Neuronal stem cell (in vitro differentiated cells): ENCODE results near the gene MAPKBP1.

ENCODE experiments used
- DNase-seq: peaks from one replicate; pipeline ENCODE4 v3.0.0-alpha.2; 2013; ENCODE audit warnings: low spot score
- H2AFZ ChIP-seq: one replicate; pipeline ENCODE4 v1.6.1; 2013; ENCODE audit warnings: mild to moderate bottlenecking, low read length, inconsistent platforms
- H2AK5ac ChIP-seq: 2 replicates; pipeline ENCODE4 v1.6.1; 2013; ENCODE audit warnings: low read depth, mild to moderate bottlenecking, inconsistent platforms, low read length, moderate library complexity, mixed read lengths
- H2BK120ac ChIP-seq: 2 replicates; pipeline ENCODE4 v1.6.1; 2013; ENCODE audit warnings: low read depth, mild to moderate bottlenecking, inconsistent platforms, low read length, moderate library complexity, mixed read lengths
- H2BK12ac ChIP-seq: one replicate; pipeline ENCODE4 v1.6.1; 2013; ENCODE audit warnings: low read length, inconsistent platforms
- H2BK15ac ChIP-seq: 2 replicates; pipeline ENCODE4 v1.6.1; 2013; ENCODE audit warnings: mild to moderate bottlenecking, low read length, inconsistent platforms, mixed read lengths
- H2BK5ac ChIP-seq: one replicate; pipeline ENCODE4 v1.6.1; 2013; ENCODE audit warnings: inconsistent platforms, mild to moderate bottlenecking, low read length, moderate library complexity
- H3K14ac ChIP-seq: one replicate; pipeline ENCODE4 v1.6.1; 2013; ENCODE audit warnings: low read length, inconsistent platforms
- H3K18ac ChIP-seq: 2 replicates; pipeline ENCODE4 v1.6.1; 2013; ENCODE audit warnings: low read length, inconsistent platforms
- H3K23ac ChIP-seq: 2 replicates; pipeline ENCODE4 v1.6.1; 2013; ENCODE audit warnings: low read depth, mild to moderate bottlenecking, mixed read lengths, low read length, inconsistent platforms; ENCODE audit not compliant: poor library complexity
- H3K27ac ChIP-seq: replicated peaks from 3 replicates; pipeline ENCODE4 v1.5.1; 2013; ENCODE audit warnings: low read length, inconsistent platforms
- H3K27me3 ChIP-seq, 3 experiments: 2 replicates each; pipeline ENCODE4 v1.6.1; 2013; ENCODE audit warnings: low read length in 3 of 3, mild to moderate bottlenecking in 2 of 3, inconsistent platforms in 1 of 3, low read depth in 1 of 3, mixed read lengths in 1 of 3, moderate library complexity in 1 of 3; ENCODE audit not compliant: control insufficient read depth in 3 of 3, insufficient read depth in 3 of 3
- H3K36me3 ChIP-seq, 2 donors: replicated peaks in 1 of 2; 2 replicates each; pipeline ENCODE4 v1.6.1; 2013; ENCODE audit warnings: low read length in 2 of 2; ENCODE audit not compliant: control insufficient read depth in 2 of 2, insufficient read depth in 2 of 2
- H3K4ac ChIP-seq: 2 replicates; pipeline ENCODE4 v1.6.1; 2013; ENCODE audit warnings: inconsistent platforms, mild to moderate bottlenecking, low read length, moderate library complexity
- H3K4me1 ChIP-seq, 2 donors: 1 replicate in 1 of 2; 2 replicates in 1 of 2; pipeline ENCODE4 v1.6.1; 2013; ENCODE audit warnings: low read length in 2 of 2, low read depth in 1 of 2; ENCODE audit not compliant: control insufficient read depth in 2 of 2, insufficient read depth in 1 of 2
- H3K4me2 ChIP-seq: one replicate; pipeline ENCODE4 v1.6.1; 2013; ENCODE audit warnings: mild to moderate bottlenecking, low read length, inconsistent platforms; ENCODE audit not compliant: insufficient read depth, poor library complexity, severe bottlenecking
- H3K4me3 ChIP-seq, 2 donors: 2 replicates each; pipeline ENCODE4 v1.5.1; 2013; ENCODE audit warnings: low read length in 2 of 2, mild to moderate bottlenecking in 2 of 2, inconsistent platforms in 1 of 2, moderate library complexity in 1 of 2
- H3K79me1 ChIP-seq: one replicate; pipeline ENCODE4 v1.6.1; 2013; ENCODE audit warnings: low read depth, mild to moderate bottlenecking, inconsistent platforms, low read length, moderate library complexity
- H3K9ac ChIP-seq: one replicate; pipeline ENCODE4 v1.6.1; 2013; ENCODE audit warnings: mild to moderate bottlenecking, low read depth, low read length, inconsistent platforms; ENCODE audit not compliant: poor library complexity
- H3K9me3 ChIP-seq, 2 donors: replicated peaks in 1 of 2; 2 replicates each; pipeline versions ENCODE3 to v1.6.1; 2013; ENCODE audit warnings: low read length in 2 of 2, mild to moderate bottlenecking in 2 of 2, inconsistent platforms in 1 of 2, low read depth in 1 of 2, mixed read lengths in 1 of 2, moderate library complexity in 1 of 2; ENCODE audit not compliant: control insufficient read depth in 2 of 2, insufficient read depth in 1 of 2
- H4K8ac ChIP-seq: one replicate; pipeline ENCODE4 v1.6.1; 2013; ENCODE audit warnings: low read depth, mild to moderate bottlenecking, inconsistent platforms, low read length, moderate library complexity
- H4K91ac ChIP-seq: one replicate; pipeline ENCODE4 v1.6.1; 2013; ENCODE audit warnings: low read length, low read depth, mild to moderate bottlenecking, inconsistent platforms; ENCODE audit not compliant: poor library complexity
- WGBS, 2 donors: extraction: QIAGEN DNeasy Blood & Tissue Kit; methylation state at CpG; one replicate each; pipeline ENCODE4 v1.1.7; 2013; ENCODE audit warnings: missing lambda C conversion rate in 2 of 2, mixed read lengths in 1 of 2; ENCODE audit not compliant: insufficient read length in 2 of 2, insufficient replicate concordance in 1 of 2; ENCODE audit errors: extremely low coverage in 2 of 2; 5-methylcytosine and 5-hydroxymethylcytosine counted together

Gene MAPKBP1

DNA sequence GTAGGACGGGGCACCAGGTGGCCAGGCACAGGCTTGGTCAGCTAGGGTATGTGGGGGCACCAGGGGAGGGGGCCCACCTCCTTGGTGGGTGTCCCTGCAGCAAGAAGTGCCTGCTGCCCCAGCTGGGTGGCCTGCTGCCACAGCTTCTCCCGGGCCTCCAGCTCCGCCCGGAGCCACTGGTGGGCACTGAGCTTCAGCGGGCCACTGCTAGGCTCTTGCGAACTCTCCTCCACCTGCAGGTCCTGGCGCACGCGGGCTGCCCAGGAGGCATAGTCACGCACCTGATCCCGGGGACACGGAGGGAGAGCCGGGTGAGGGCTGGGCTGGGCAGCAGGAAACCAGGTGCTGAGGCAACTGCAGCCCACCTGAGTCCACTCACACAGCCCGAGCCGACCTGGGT lies 94.0 kb downstream of the MAPKBP1 start:
- Histone ChIP-seq H3K14ac (peak overlapping the region; percentile 94), H2AFZ (no peak overlapping the region), H3K4me3 (no peak overlapping the region), H3K23ac (peak overlapping the region; percentile 58), H2BK5ac (peak overlapping the region; percentile 17), H3K9me3 (no peaks in the 10 kb centered on the region), H2BK15ac (peak overlapping the region; percentile 97), H3K27me3 (peaks cover 0 to 6% (median 0%) of the 10 kb centered on the region in 3 experiments), H4K91ac (peak overlapping the region; percentile 16), H3K4me2 (no peak overlapping the region), H4K8ac (no peak overlapping the region), H2BK120ac (no peak overlapping the region), H3K36me3 (no peaks in the 10 kb centered on the region), H3K27ac (no peak overlapping the region), H3K4ac (no peak overlapping the region), H2BK12ac (no peak overlapping the region), H3K9ac (no peak overlapping the region), H3K18ac (peak overlapping the region; percentile 91), H2AK5ac (peak overlapping the region; percentile 88), H3K4me1 (peaks cover 14 to 22% of the 10 kb centered on the region in 2 donors), H3K79me1 (no peaks in the 10 kb centered on the region)
- WGBS, 2 donors = no CpG with 5 or more reads among the region's 15 CpGs
- DNase-seq = no peak

DNA sequence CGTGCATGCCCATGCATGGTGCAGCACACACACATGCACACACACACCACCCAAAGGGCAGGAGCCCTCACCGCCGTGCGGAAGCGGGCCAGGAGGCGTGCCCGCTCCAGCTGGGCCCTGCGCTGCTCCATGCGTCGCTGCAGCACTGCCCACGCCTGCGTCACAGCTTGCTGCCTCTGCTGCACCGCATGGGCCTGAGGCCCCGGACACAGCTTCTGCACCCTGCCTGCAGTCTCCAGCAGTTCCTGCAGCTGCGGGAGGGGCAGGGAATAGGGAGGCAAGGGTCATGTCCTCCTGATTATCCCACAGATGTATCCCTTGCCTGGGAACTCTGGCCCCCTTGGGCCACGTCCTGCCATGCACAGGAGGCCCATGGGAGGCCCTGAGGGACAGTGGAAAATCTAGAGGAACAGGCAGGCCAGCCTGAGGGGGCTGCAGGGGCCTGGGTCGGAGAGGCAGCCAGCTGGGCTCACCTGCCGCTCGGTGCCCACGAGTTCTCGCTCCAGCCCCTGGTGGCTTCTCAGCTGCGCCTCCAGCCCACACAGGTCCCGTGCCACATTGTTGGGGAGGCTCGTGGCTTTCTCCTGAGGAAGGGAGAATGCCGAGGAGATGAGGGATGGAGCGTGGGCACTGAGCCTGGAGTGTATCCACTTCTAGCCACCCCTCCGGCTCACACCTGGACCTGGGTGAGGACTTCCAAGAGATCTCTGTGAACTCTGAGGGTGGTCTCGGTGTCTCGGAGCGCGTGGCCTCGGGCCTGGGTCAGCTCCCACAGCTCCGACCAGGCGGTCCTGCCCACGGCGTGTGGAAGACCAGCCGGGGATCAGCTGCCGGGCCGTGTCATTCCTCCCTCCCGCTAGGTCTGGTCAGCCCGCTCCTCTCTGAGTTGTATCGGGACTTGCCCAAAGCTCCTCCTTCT lies 95.7 kb downstream of the MAPKBP1 start:
- Histone ChIP-seq H2BK5ac (peak overlapping the region; percentile 71), H3K18ac (peak overlapping the region; percentile 62), H4K8ac (peak overlapping the region; percentile 23), H4K91ac (peak overlapping the region; percentile 75), H2BK12ac (peak overlapping the region; percentile 82), H2BK120ac (no peak overlapping the region), H3K4me2 (no peak overlapping the region), H3K23ac (peak overlapping the region; percentile 75), H2AFZ (no peak overlapping the region), H3K27me3 (peaks cover 0 to 8% (median 0%) of the 10 kb centered on the region in 3 experiments), H3K9me3 (no peaks in the 10 kb centered on the region), H3K79me1 (no peaks in the 10 kb centered on the region), H3K27ac (no peak overlapping the region), H2AK5ac (peak overlapping the region; percentile 91), H3K4me1 (peaks cover 14 to 22% of the 10 kb centered on the region in 2 donors), H3K4me3 (no peak overlapping the region), H3K36me3 (no peaks in the 10 kb centered on the region), H3K14ac (peak overlapping the region; percentile 77), H3K4ac (peak overlapping the region; percentile 86), H3K9ac (peak overlapping the region; percentile 65), H2BK15ac (peak overlapping the region; percentile 81)
- no peak for DNase-seq
- no CpG with 5 or more reads among the region's 42 CpGs for WGBS, 2 donors

DNA sequence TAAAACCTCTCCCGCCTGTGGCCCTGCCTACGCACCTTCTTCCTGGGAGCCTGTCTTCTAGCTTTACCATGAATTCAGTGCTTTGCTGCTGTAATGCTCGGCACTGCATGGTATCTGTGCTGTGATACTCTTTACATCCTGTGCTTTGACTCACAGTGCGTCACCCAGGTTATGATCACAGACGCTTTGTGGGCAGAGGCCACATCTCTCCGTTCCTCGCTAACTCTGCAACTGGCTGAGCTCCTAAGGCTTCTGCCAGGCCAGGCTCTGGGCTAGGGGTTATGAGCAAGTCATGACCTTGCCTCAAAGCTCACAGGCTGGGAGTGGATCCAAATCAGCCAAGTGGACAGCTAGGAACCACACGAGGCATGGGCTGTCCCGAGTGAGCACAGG lies 96.4 kb downstream of the MAPKBP1 start:
- DNase-seq = no peak

DNA sequence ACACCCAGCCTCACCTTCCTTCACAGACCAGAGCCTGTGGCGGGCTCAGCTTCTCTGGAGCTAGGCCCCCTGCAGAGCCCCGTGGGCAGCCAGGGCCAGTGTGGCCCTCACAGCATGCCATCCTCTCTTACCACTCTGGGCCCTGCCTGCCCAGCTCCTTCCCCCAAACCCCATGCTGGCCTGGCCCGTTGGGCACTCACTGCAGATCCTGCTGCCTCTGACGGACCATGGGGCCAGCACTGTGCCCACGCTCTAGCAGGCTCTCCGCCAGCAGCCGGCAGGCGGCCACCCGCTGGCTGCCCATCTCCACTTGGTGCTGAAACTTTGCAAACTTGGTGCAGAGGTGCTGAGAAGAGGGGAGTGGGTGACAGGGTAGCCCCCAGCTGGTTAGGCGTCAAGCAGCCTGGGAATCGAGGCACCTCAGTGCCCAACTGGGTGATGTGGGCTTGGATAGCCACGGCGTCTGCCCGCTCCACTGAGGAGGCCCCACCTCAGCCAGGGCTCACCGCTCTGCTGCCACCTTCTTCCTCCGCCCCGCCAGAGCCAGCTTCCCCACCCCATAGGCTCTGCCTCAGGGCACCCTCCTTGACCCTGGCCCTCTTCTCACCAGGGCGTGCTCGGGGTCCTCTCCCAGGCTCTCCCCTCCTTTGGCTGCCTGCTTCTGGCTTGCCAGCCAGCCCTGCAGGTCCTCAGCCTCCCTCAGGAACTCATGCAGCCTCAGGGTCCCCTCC lies 97.1 kb downstream of the MAPKBP1 start:
- H3K9ac ChIP-seq = peak overlapping the region; percentile 52

More for the DNA sequence above, 96.4 kb downstream of the MAPKBP1 start:
- Histone ChIP-seq H3K23ac (no peak overlapping the region), H2AFZ (no peak overlapping the region), H2AK5ac (peak overlapping the region; percentile 79), H3K4me3 (no peak overlapping the region), H3K79me1 (no peaks in the 10 kb centered on the region), H3K36me3 (no peaks in the 10 kb centered on the region), H3K27ac (no peak overlapping the region), H2BK5ac (peak overlapping the region; percentile 71), H3K18ac (no peak overlapping the region), H2BK15ac (peak overlapping the region; percentile 46), H2BK120ac (no peak overlapping the region), H4K8ac (no peak overlapping the region), H2BK12ac (no peak overlapping the region), H3K4me2 (no peak overlapping the region), H3K14ac (no peak overlapping the region), H3K4me1 (peaks cover 13 to 21% of the 10 kb centered on the region in 2 donors), H3K4ac (no peak overlapping the region), H3K9me3 (no peaks in the 10 kb centered on the region), H4K91ac (no peak overlapping the region), H3K27me3 (peaks cover 0 to 8% (median 2%) of the 10 kb centered on the region in 3 experiments), H3K9ac (no peak overlapping the region)
- no CpG with 5 or more reads among the region's 9 CpGs for WGBS, 2 donors

More for the DNA sequence above, 97.1 kb downstream of the MAPKBP1 start:
- no peak overlapping the region for H4K91ac ChIP-seq
- H3K4me3 ChIP-seq = no peak overlapping the region
- no peak overlapping the region for H3K27ac ChIP-seq
- no peaks in the 10 kb centered on the region for H3K36me3 ChIP-seq
- no peak overlapping the region for H2BK120ac ChIP-seq
- H3K14ac ChIP-seq = no peak overlapping the region
- no peak overlapping the region for H2BK12ac ChIP-seq
- no CpG with 5 or more reads among the region's 19 CpGs for WGBS, 2 donors
- H3K79me1 ChIP-seq = no peaks in the 10 kb centered on the region
- H2BK15ac ChIP-seq = peak overlapping the region; percentile 55
- H3K9me3 ChIP-seq = no peaks in the 10 kb centered on the region
- no peak overlapping the region for H4K8ac ChIP-seq
- peak overlapping the region; percentile 67 for H3K18ac ChIP-seq
- peaks cover 7 to 17% of the 10 kb centered on the region in 2 donors for H3K4me1 ChIP-seq
- H2BK5ac ChIP-seq = peak overlapping the region; percentile 45
- peak overlapping the region; percentile 79 for H2AK5ac ChIP-seq
- no peak overlapping the region for H3K4ac ChIP-seq
- no peak overlapping the region for H3K4me2 ChIP-seq
- peak overlapping the region; percentile 25 for H3K23ac ChIP-seq
- H2AFZ ChIP-seq = no peak overlapping the region
- H3K27me3 ChIP-seq = peaks cover 0 to 8% (median 2%) of the 10 kb centered on the region in 3 experiments
- no peak for DNase-seq
